A549 treated with GW870086 at 1 μM for 4 hours (cell line): ENCODE measurements around the gene NEFH. TPM values are rescaled to one million over a fixed set of nuclear protein-coding genes. Genes with fewer than 3 reads are reported as not detected.

ENCODE experiments used
- total RNA-seq: library from RNA; stranded (reverse); fragments of 200-300 nt; extraction: Qiagen RNA extraction; gene quantifications from 5 replicates; pipeline ENCODE4 v1.2.3, GENCODE V29; 2022; ENCODE audit warnings: low read depth

Gene NEFH
- 0.05 to 0.14 TPM (median 0.10 TPM) in 5 replicates for total RNA-seq

GRCh38 chr22:29479417-29480261, at the start of gene NEFH:
Gene NEFH (plus strand): TSS chr22:29480218. CDS start chr22:29480263, 45 bp downstream.

GRCh38 chr22:29438283-29438682, 41.7 kb upstream of the NEFH start, which contains the start of gene RFPL1:
Gene RFPL1 (plus strand): TSS chr22:29438583.

Other genes with a start within 250 kb of the NEFH start
- gene RHBDD3, start 212.2 kb upstream of the NEFH start, total RNA-seq, result 22.1 to 29.3 TPM (median 28.0 TPM) in 5 replicates
- 203 to 223 TPM (median 213 TPM) in 5 replicates for gene EWSR1, start 211.9 kb upstream of the NEFH start, total RNA-seq
- gene GAS2L1, start 173.6 kb upstream of the NEFH start, total RNA-seq, result 24.7 to 37.0 TPM (median 34.7 TPM) in 5 replicates
- 0.36 to 0.62 TPM (median 0.52 TPM) in 3 of 5 replicates, not detected in the others for gene RASL10A, start 164.5 kb upstream of the NEFH start, total RNA-seq
- gene AP1B1, start 91.6 kb upstream of the NEFH start, total RNA-seq, result 23.6 to 27.7 TPM (median 25.8 TPM) in 5 replicates
- not detected in 5 replicates for gene RFPL1, start 41.6 kb upstream of the NEFH start, total RNA-seq
- gene THOC5, start 73.5 kb downstream of the NEFH start, total RNA-seq, result 26.5 to 32.9 TPM (median 29.5 TPM) in 5 replicates
- gene NIPSNAP1, start 100.9 kb downstream of the NEFH start, total RNA-seq, result 54.0 to 65.2 TPM (median 62.0 TPM) in 5 replicates
- 11.1 to 13.9 TPM (median 12.1 TPM) in 5 replicates for gene NF2, start 123.4 kb downstream of the NEFH start, total RNA-seq
- gene CABP7, start 239.8 kb downstream of the NEFH start, total RNA-seq, result 0.14 to 0.30 TPM (median 0.18 TPM) in 5 replicates